Neuronal stem cell (in vitro differentiated cells): Measurements from ENCODE around the gene ZNF595.

Source experiments
- DNase-seq: peaks from one replicate; pipeline ENCODE4 v3.0.0-alpha.2; 2013; ENCODE audit warnings: low spot score
- H2AFZ ChIP-seq: one replicate; pipeline ENCODE4 v1.6.1; 2013; ENCODE audit warnings: mild to moderate bottlenecking, low read length, inconsistent platforms
- H2AK5ac ChIP-seq: 2 replicates; pipeline ENCODE4 v1.6.1; 2013; ENCODE audit warnings: low read depth, mild to moderate bottlenecking, inconsistent platforms, low read length, moderate library complexity, mixed read lengths
- H2BK120ac ChIP-seq: 2 replicates; pipeline ENCODE4 v1.6.1; 2013; ENCODE audit warnings: low read depth, mild to moderate bottlenecking, inconsistent platforms, low read length, moderate library complexity, mixed read lengths
- H2BK12ac ChIP-seq: one replicate; pipeline ENCODE4 v1.6.1; 2013; ENCODE audit warnings: low read length, inconsistent platforms
- H2BK15ac ChIP-seq: 2 replicates; pipeline ENCODE4 v1.6.1; 2013; ENCODE audit warnings: mild to moderate bottlenecking, low read length, inconsistent platforms, mixed read lengths
- H2BK5ac ChIP-seq: one replicate; pipeline ENCODE4 v1.6.1; 2013; ENCODE audit warnings: inconsistent platforms, mild to moderate bottlenecking, low read length, moderate library complexity
- H3K14ac ChIP-seq: one replicate; pipeline ENCODE4 v1.6.1; 2013; ENCODE audit warnings: low read length, inconsistent platforms
- H3K18ac ChIP-seq: 2 replicates; pipeline ENCODE4 v1.6.1; 2013; ENCODE audit warnings: low read length, inconsistent platforms
- H3K23ac ChIP-seq: 2 replicates; pipeline ENCODE4 v1.6.1; 2013; ENCODE audit warnings: low read depth, mild to moderate bottlenecking, mixed read lengths, low read length, inconsistent platforms; ENCODE audit not compliant: poor library complexity
- H3K27ac ChIP-seq: replicated peaks from 3 replicates; pipeline ENCODE4 v1.5.1; 2013; ENCODE audit warnings: low read length, inconsistent platforms
- H3K27me3 ChIP-seq, 3 experiments: 2 replicates each; pipeline ENCODE4 v1.6.1; 2013; ENCODE audit warnings: low read length in 3 of 3, mild to moderate bottlenecking in 2 of 3, inconsistent platforms in 1 of 3, low read depth in 1 of 3, mixed read lengths in 1 of 3, moderate library complexity in 1 of 3; ENCODE audit not compliant: control insufficient read depth in 3 of 3, insufficient read depth in 3 of 3
- H3K36me3 ChIP-seq, 2 donors: replicated peaks in 1 of 2; 2 replicates each; pipeline ENCODE4 v1.6.1; 2013; ENCODE audit warnings: low read length in 2 of 2; ENCODE audit not compliant: control insufficient read depth in 2 of 2, insufficient read depth in 2 of 2
- H3K4ac ChIP-seq: 2 replicates; pipeline ENCODE4 v1.6.1; 2013; ENCODE audit warnings: inconsistent platforms, mild to moderate bottlenecking, low read length, moderate library complexity
- H3K4me1 ChIP-seq, 2 donors: 1 replicate in 1 of 2; 2 replicates in 1 of 2; pipeline ENCODE4 v1.6.1; 2013; ENCODE audit warnings: low read length in 2 of 2, low read depth in 1 of 2; ENCODE audit not compliant: control insufficient read depth in 2 of 2, insufficient read depth in 1 of 2
- H3K4me2 ChIP-seq: one replicate; pipeline ENCODE4 v1.6.1; 2013; ENCODE audit warnings: mild to moderate bottlenecking, low read length, inconsistent platforms; ENCODE audit not compliant: insufficient read depth, poor library complexity, severe bottlenecking
- H3K4me3 ChIP-seq, 2 donors: 2 replicates each; pipeline ENCODE4 v1.5.1; 2013; ENCODE audit warnings: low read length in 2 of 2, mild to moderate bottlenecking in 2 of 2, inconsistent platforms in 1 of 2, moderate library complexity in 1 of 2
- H3K79me1 ChIP-seq: one replicate; pipeline ENCODE4 v1.6.1; 2013; ENCODE audit warnings: low read depth, mild to moderate bottlenecking, inconsistent platforms, low read length, moderate library complexity
- H3K9ac ChIP-seq: one replicate; pipeline ENCODE4 v1.6.1; 2013; ENCODE audit warnings: mild to moderate bottlenecking, low read depth, low read length, inconsistent platforms; ENCODE audit not compliant: poor library complexity
- H3K9me3 ChIP-seq, 2 donors: replicated peaks in 1 of 2; 2 replicates each; pipeline versions ENCODE3 to v1.6.1; 2013; ENCODE audit warnings: low read length in 2 of 2, mild to moderate bottlenecking in 2 of 2, inconsistent platforms in 1 of 2, low read depth in 1 of 2, mixed read lengths in 1 of 2, moderate library complexity in 1 of 2; ENCODE audit not compliant: control insufficient read depth in 2 of 2, insufficient read depth in 1 of 2
- H4K8ac ChIP-seq: one replicate; pipeline ENCODE4 v1.6.1; 2013; ENCODE audit warnings: low read depth, mild to moderate bottlenecking, inconsistent platforms, low read length, moderate library complexity
- H4K91ac ChIP-seq: one replicate; pipeline ENCODE4 v1.6.1; 2013; ENCODE audit warnings: low read length, low read depth, mild to moderate bottlenecking, inconsistent platforms; ENCODE audit not compliant: poor library complexity
- WGBS, 2 donors: extraction: QIAGEN DNeasy Blood & Tissue Kit; methylation state at CpG; one replicate each; pipeline ENCODE4 v1.1.7; 2013; ENCODE audit warnings: missing lambda C conversion rate in 2 of 2, mixed read lengths in 1 of 2; ENCODE audit not compliant: insufficient read length in 2 of 2, insufficient replicate concordance in 1 of 2; ENCODE audit errors: extremely low coverage in 2 of 2; 5-methylcytosine and 5-hydroxymethylcytosine counted together

Gene ZNF595

GRCh38 chr4:114149-114548 is 61.0 kb downstream of the ZNF595 start:
- H3K14ac ChIP-seq = no peak overlapping the region
- H4K91ac ChIP-seq = no peak overlapping the region
- H3K79me1 ChIP-seq = no peaks in the 10 kb centered on the region
- peaks cover 0 to 31% (median 5%) of the 10 kb centered on the region in 3 experiments for H3K27me3 ChIP-seq
- H3K36me3 ChIP-seq = no peaks in the 10 kb centered on the region
- no peak overlapping the region for H2BK120ac ChIP-seq
- no peak overlapping the region for H2BK5ac ChIP-seq
- no peak overlapping the region for H3K18ac ChIP-seq
- no peak overlapping the region for H2BK15ac ChIP-seq
- no peak overlapping the region for H3K4me2 ChIP-seq
- no peak overlapping the region for H3K4me3 ChIP-seq
- no peak overlapping the region for H3K9ac ChIP-seq
- H3K4ac ChIP-seq = no peak overlapping the region
- H3K27ac ChIP-seq = no peak overlapping the region
- H3K9me3 ChIP-seq = peaks cover 0 to 13% of the 10 kb centered on the region in 2 donors
- no peak overlapping the region for H2AK5ac ChIP-seq
- DNase-seq = no peak
- H4K8ac ChIP-seq = no peak overlapping the region
- H3K4me1 ChIP-seq = no peaks in the 10 kb centered on the region
- H2AFZ ChIP-seq = no peak overlapping the region
- H3K23ac ChIP-seq = no peak overlapping the region
- H2BK12ac ChIP-seq = no peak overlapping the region

DNA sequence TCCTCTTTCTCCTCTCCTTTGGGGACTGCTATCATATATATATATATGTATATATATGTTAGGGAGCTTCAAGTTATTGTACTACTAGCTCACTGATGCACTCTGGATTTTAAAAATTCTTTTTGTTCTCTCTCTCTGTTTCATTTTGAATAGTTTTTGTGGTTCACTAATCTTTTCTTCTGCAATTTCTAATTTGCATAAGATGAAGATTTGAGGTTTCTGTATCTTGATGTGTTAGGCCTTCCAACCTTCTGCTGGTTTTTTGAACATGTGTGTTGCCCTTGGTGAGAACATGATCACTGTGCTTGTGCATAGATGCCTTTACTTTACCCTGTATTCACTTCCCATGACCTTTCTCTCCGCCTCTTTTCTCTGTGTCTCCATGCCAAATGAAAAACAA is 63.4 kb downstream of the ZNF595 start:
- no peak overlapping the region for H4K91ac ChIP-seq
- no peaks in the 10 kb centered on the region for H3K36me3 ChIP-seq
- no peak overlapping the region for H2AK5ac ChIP-seq
- peaks cover 0 to 8% (median 0%) of the 10 kb centered on the region in 3 experiments for H3K27me3 ChIP-seq
- WGBS, 2 donors = no CpG with 5 or more reads among the region's 1 CpG
- no peaks in the 10 kb centered on the region for H3K79me1 ChIP-seq
- no peak overlapping the region for H3K4ac ChIP-seq
- H3K4me3 ChIP-seq = no peak overlapping the region
- H2BK120ac ChIP-seq = no peak overlapping the region
- no peak overlapping the region for H2BK5ac ChIP-seq
- no peak overlapping the region for H2AFZ ChIP-seq
- H4K8ac ChIP-seq = no peak overlapping the region
- H3K23ac ChIP-seq = no peak overlapping the region
- H3K4me1 ChIP-seq = no peaks in the 10 kb centered on the region
- H3K9ac ChIP-seq = no peak overlapping the region
- no peak overlapping the region for H3K18ac ChIP-seq
- no peak overlapping the region for H3K4me2 ChIP-seq
- peaks cover 0 to 11% of the 10 kb centered on the region in 2 donors for H3K9me3 ChIP-seq
- no peak overlapping the region for H2BK12ac ChIP-seq
- no peak overlapping the region for H2BK15ac ChIP-seq
- no peak for DNase-seq
- H3K14ac ChIP-seq = no peak overlapping the region
- no peak overlapping the region for H3K27ac ChIP-seq

- H3K4me2 ChIP-seq = no peak overlapping the region
- H3K23ac ChIP-seq = no peak overlapping the region
- no peak overlapping the region for H2BK120ac ChIP-seq
- no peak overlapping the region for H2BK5ac ChIP-seq
- H3K4ac ChIP-seq = no peak overlapping the region
- peak overlapping the region; percentile 43 for H2AFZ ChIP-seq
- no peaks in the 10 kb centered on the region for H3K27me3 ChIP-seq
- no peak overlapping the region for H3K18ac ChIP-seq
- no peak overlapping the region for H2AK5ac ChIP-seq
- H3K36me3 ChIP-seq = peaks cover 0 to 2% of the 10 kb centered on the region in 2 donors
- no peak overlapping the region for H4K8ac ChIP-seq
- DNase-seq = no peak
- peaks cover 2% of the 10 kb centered on the region for H3K79me1 ChIP-seq
- H2BK15ac ChIP-seq = no peak overlapping the region
- peaks cover 0 to under 1% of the 10 kb centered on the region in 2 donors for H3K4me1 ChIP-seq
- peaks cover 0 to 17% of the 10 kb centered on the region in 2 donors for H3K9me3 ChIP-seq
- H2BK12ac ChIP-seq = no peak overlapping the region
- WGBS, 2 donors = no CpG with 5 or more reads among the region's 5 CpGs
- H3K9ac ChIP-seq = no peak overlapping the region
- no peak overlapping the region for H4K91ac ChIP-seq
- no peak overlapping the region for H3K14ac ChIP-seq
- no peak overlapping the region for H3K4me3 ChIP-seq
- H3K27ac ChIP-seq = no peak overlapping the region
These were observed 67.5 kb downstream of the ZNF595 start for GRCh38 chr4:120616-121015.

- H3K27me3 ChIP-seq = no peaks in the 10 kb centered on the region
- H3K4ac ChIP-seq = no peak overlapping the region
- H3K36me3 ChIP-seq = peaks cover 5 to 12% of the 10 kb centered on the region in 2 donors
- peaks cover 2% of the 10 kb centered on the region for H3K79me1 ChIP-seq
- peaks cover 2 to 26% of the 10 kb centered on the region in 2 donors for H3K9me3 ChIP-seq
- peaks cover 0 to 5% of the 10 kb centered on the region in 2 donors for H3K4me1 ChIP-seq
- H3K4me2 ChIP-seq = no peak overlapping the region
- H4K91ac ChIP-seq = no peak overlapping the region
- no peak overlapping the region for H2BK15ac ChIP-seq
- H2BK5ac ChIP-seq = no peak overlapping the region
- H3K18ac ChIP-seq = no peak overlapping the region
- no peak overlapping the region for H3K14ac ChIP-seq
- H3K9ac ChIP-seq = no peak overlapping the region
- no peak overlapping the region for H3K4me3 ChIP-seq
- no peak for DNase-seq
- WGBS, 2 donors = no CpG with 5 or more reads among the region's 7 CpGs
- no peak overlapping the region for H3K23ac ChIP-seq
- H4K8ac ChIP-seq = no peak overlapping the region
- no peak overlapping the region for H2AK5ac ChIP-seq
- no peak overlapping the region for H3K27ac ChIP-seq
- no peak overlapping the region for H2BK120ac ChIP-seq
- no peak overlapping the region for H2BK12ac ChIP-seq
- H2AFZ ChIP-seq = peak overlapping the region; percentile 43
These were observed 68.4 kb downstream of the ZNF595 start for GRCh38 chr4:121408-122084.
